H9 (cell line): ENCODE data around the gene LMBR1. TPM values are rescaled to one million over a fixed set of nuclear protein-coding genes. Genes with fewer than 3 reads are reported as not detected.

ENCODE experiments used
- DNase-seq: peaks from one replicate; pipeline ENCODE4 v3.0.0-alpha.2; 2017
- H2AFZ ChIP-seq: one replicate; pipeline ENCODE4 v1.6.1; 2013; ENCODE audit warnings: mild to moderate bottlenecking, low read length, control low read depth, moderate library complexity
- H2AK5ac ChIP-seq: 2 replicates; pipeline ENCODE4 v1.6.1; 2013; ENCODE audit warnings: low read length, control low read depth, mixed read lengths; ENCODE audit not compliant: insufficient read length
- H2BK120ac ChIP-seq: one replicate; pipeline ENCODE4 v1.6.1; 2013; ENCODE audit warnings: low read depth, mild to moderate bottlenecking, low read length, control low read depth, inconsistent platforms; ENCODE audit not compliant: poor library complexity, severe bottlenecking
- H2BK12ac ChIP-seq: 2 replicates; pipeline ENCODE4 v1.6.1; 2013; ENCODE audit warnings: low read length, control low read depth, mixed read lengths, low read depth; ENCODE audit not compliant: insufficient read length
- H2BK15ac ChIP-seq: 2 replicates; pipeline ENCODE4 v1.6.1; 2013; ENCODE audit warnings: low read depth, low read length, control low read depth
- H2BK20ac ChIP-seq: one replicate; pipeline ENCODE4 v1.6.1; 2013; ENCODE audit warnings: low read depth, mild to moderate bottlenecking, low read length, control low read depth, inconsistent platforms; ENCODE audit not compliant: poor library complexity, severe bottlenecking
- H2BK5ac ChIP-seq: 2 replicates; pipeline ENCODE4 v1.6.1; 2013; ENCODE audit warnings: low read length, control low read depth, mixed read lengths; ENCODE audit not compliant: insufficient read length
- H3K14ac ChIP-seq: 2 replicates; pipeline ENCODE4 v1.6.1; 2013; ENCODE audit warnings: low read length, control low read depth; ENCODE audit not compliant: insufficient read depth
- H3K18ac ChIP-seq: 2 replicates; pipeline ENCODE4 v1.6.1; 2013; ENCODE audit warnings: low read depth, mild to moderate bottlenecking, mixed read lengths, low read length, control low read depth; ENCODE audit not compliant: insufficient read length
- H3K23ac ChIP-seq: 2 replicates; pipeline ENCODE4 v1.6.1; 2013; ENCODE audit warnings: low read length, control low read depth, mixed read lengths, low read depth; ENCODE audit not compliant: insufficient read length
- H3K23me2 ChIP-seq: 2 replicates; pipeline ENCODE4 v1.6.1; 2013; ENCODE audit warnings: low read depth, mild to moderate bottlenecking, mixed read lengths, low read length, control low read depth; ENCODE audit not compliant: insufficient read length, poor library complexity, severe bottlenecking
- H3K27ac ChIP-seq: 2 replicates; pipeline ENCODE4 v1.5.1; 2013; ENCODE audit warnings: low read length, control low read depth, mixed read lengths, low read depth; ENCODE audit not compliant: insufficient read length
- H3K27me3 ChIP-seq: 2 replicates; pipeline ENCODE4 v1.6.1; 2013; ENCODE audit warnings: low read length, control low read depth, inconsistent platforms; ENCODE audit not compliant: insufficient read depth
- H3K4ac ChIP-seq: 2 replicates; pipeline ENCODE4 v1.6.1; 2013; ENCODE audit warnings: low read depth, mild to moderate bottlenecking, control low read depth, inconsistent platforms, low read length, moderate library complexity
- H3K4me1 ChIP-seq: 2 replicates; pipeline ENCODE4 v1.6.1; 2013; ENCODE audit warnings: low read length, control low read depth, inconsistent platforms; ENCODE audit not compliant: insufficient read depth
- H3K4me2 ChIP-seq: 2 replicates; pipeline ENCODE4 v1.6.1; 2013; ENCODE audit warnings: low read length, control low read depth, mixed read lengths; ENCODE audit not compliant: insufficient read length, insufficient read depth
- H3K56ac ChIP-seq: 2 replicates; pipeline ENCODE4 v1.6.1; 2013; ENCODE audit warnings: low read depth, mild to moderate bottlenecking, mixed read lengths, low read length, control low read depth; ENCODE audit not compliant: insufficient read length
- H3K79me1 ChIP-seq: 2 replicates; pipeline ENCODE4 v1.6.1; 2013; ENCODE audit warnings: low read depth, mild to moderate bottlenecking, moderate library complexity, low read length, control low read depth, inconsistent platforms; ENCODE audit not compliant: insufficient read depth, poor library complexity, severe bottlenecking
- H3K79me2 ChIP-seq: 2 replicates; pipeline ENCODE4 v1.6.1; 2013; ENCODE audit warnings: low read length, control low read depth, inconsistent platforms; ENCODE audit not compliant: insufficient read depth
- H3K9ac ChIP-seq: 2 replicates; pipeline ENCODE4 v1.6.1; 2013; ENCODE audit warnings: low read length, control low read depth, mixed read lengths; ENCODE audit not compliant: insufficient read length; ENCODE audit errors: extremely low read depth
- H3K9me3 ChIP-seq: one replicate; pipeline ENCODE4 v1.6.1; 2013; ENCODE audit warnings: low read depth, low read length, inconsistent platforms; ENCODE audit not compliant: control insufficient read depth
- H3T11ph ChIP-seq: one replicate; pipeline ENCODE4 v1.6.1; 2013; ENCODE audit warnings: mild to moderate bottlenecking, low read length, control low read depth, inconsistent platforms
- H4K20me1 ChIP-seq: one replicate; pipeline ENCODE4 v1.6.1; 2013; ENCODE audit not compliant: control insufficient read depth, insufficient read length, insufficient read depth
- H4K5ac ChIP-seq: 2 replicates; pipeline ENCODE4 v1.6.1; 2013; ENCODE audit warnings: low read depth, mild to moderate bottlenecking, mixed read lengths, low read length, control low read depth; ENCODE audit not compliant: insufficient read length
- H4K8ac ChIP-seq: replicated peaks from 2 replicates; pipeline ENCODE4 v1.6.1; 2013; ENCODE audit warnings: low read length, control low read depth, mixed read lengths, low read depth; ENCODE audit not compliant: insufficient read length
- H4K91ac ChIP-seq: 2 replicates; pipeline ENCODE4 v1.6.1; 2013; ENCODE audit warnings: low read depth, mild to moderate bottlenecking, moderate library complexity, mixed read lengths, low read length, control low read depth; ENCODE audit not compliant: insufficient read length
- H3K27ac Mint-ChIP-seq, 3 experiments: 2 replicates in 2 of 3; 3 replicates in 1 of 3; pipeline ENCODE4 v1.8.0; 2020 to 2021; ENCODE audit warnings: mixed read lengths in 3 of 3, mild to moderate bottlenecking in 1 of 3, moderate library complexity in 1 of 3
- H3K27me3 Mint-ChIP-seq: 2 replicates; pipeline ENCODE4 v1.8.0; 2021; ENCODE audit warnings: low read depth, mild to moderate bottlenecking, moderate library complexity, mixed read lengths
- H3K36me3 Mint-ChIP-seq, 3 experiments: 2 replicates in 2 of 3; 3 replicates in 1 of 3; pipeline ENCODE4 v1.8.0; 2020 to 2021; ENCODE audit warnings: low read depth in 3 of 3, mixed read lengths in 3 of 3; ENCODE audit not compliant: insufficient read depth in 1 of 3
- H3K4me1 Mint-ChIP-seq, 2 experiments: 2 replicates each; pipeline ENCODE4 v1.8.0; 2020; ENCODE audit warnings: mixed read lengths in 2 of 2
- H3K4me3 Mint-ChIP-seq, 2 experiments: 2 replicates in 1 of 2; 3 replicates in 1 of 2; pipeline ENCODE4 v1.8.0; 2020 to 2021; ENCODE audit warnings: mild to moderate bottlenecking in 2 of 2, mixed read lengths in 2 of 2, moderate library complexity in 1 of 2
- H3K9me3 Mint-ChIP-seq, 2 experiments: 2 replicates in 1 of 2; 3 replicates in 1 of 2; pipeline ENCODE4 v1.8.0; 2020; ENCODE audit warnings: mild to moderate bottlenecking in 2 of 2, mixed read lengths in 2 of 2, moderate library complexity in 1 of 2
- WGBS: extraction: QIAGEN DNeasy Blood & Tissue Kit; methylation state at CpG from one replicate; pipeline ENCODE4 v1.1.7; 2013; ENCODE audit warnings: missing lambda C conversion rate, low lambda C conversion rate, mixed read lengths; ENCODE audit not compliant: insufficient read length; ENCODE audit errors: extremely low coverage; 5-methylcytosine and 5-hydroxymethylcytosine counted together
- total RNA-seq: library from RNA; stranded (reverse); gene quantifications from 2 replicates; pipeline ENCODE4 v1.2.1, GENCODE V29; 2021
- TF ChIP-seq, protein P1 (sequence below): fragments of 200-600 bp; sonication (generic); conservative IDR thresholded peaks from 3 replicates; pipeline ENCODE4 v1.8.0; 2021; ENCODE audit warnings: antibody characterized with exemption, mild to moderate bottlenecking

The LMBR1 gene
- total RNA-seq, 1 experiment from 2014 or later = 62.3 TPM

DNA sequence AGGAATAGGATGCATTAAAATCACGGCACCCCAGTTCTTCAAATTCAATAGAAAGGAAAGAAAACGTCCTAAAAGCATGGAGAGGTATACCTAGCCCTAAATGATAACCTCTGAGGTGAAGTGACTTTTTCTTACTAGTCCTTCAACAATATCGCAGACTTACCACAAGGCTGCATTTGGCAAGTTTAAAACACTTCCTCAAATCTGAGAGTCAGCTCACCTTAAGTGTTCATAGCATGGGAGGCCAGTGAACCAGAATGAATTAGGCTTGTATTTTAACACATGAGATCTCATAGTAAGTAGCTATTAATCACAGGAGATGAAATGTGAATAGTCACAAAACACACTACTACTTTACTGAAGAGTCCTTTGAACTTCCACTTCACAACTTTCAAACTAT, 128.2 kb downstream of the LMBR1 start:
- H3K4me3 Mint-ChIP-seq = no peak overlapping the region
- no peak overlapping the region for H3K18ac ChIP-seq
- H4K20me1 ChIP-seq = no peaks in the 10 kb centered on the region
- peaks cover 19 to 23% (median 20%) of the 10 kb centered on the region in 3 experiments; a peak in 6 of 7 replicates for H3K36me3 Mint-ChIP-seq
- H2AK5ac ChIP-seq = no peak overlapping the region
- no peaks in the 10 kb centered on the region for H3K27me3 Mint-ChIP-seq
- H3K27ac Mint-ChIP-seq = no peak overlapping the region
- no peak overlapping the region for H2AFZ ChIP-seq
- no CpG with 5 or more reads among the region's 3 CpGs for WGBS
- H2BK12ac ChIP-seq = no peak overlapping the region
- H3K27ac ChIP-seq = no peak overlapping the region
- no peak overlapping the region for H3K23ac ChIP-seq
- H3K79me2 ChIP-seq = no peaks in the 10 kb centered on the region; the same call in 1 of the 2 replicates
- H4K8ac ChIP-seq = no peak overlapping the region
- H2BK20ac ChIP-seq = no peak overlapping the region
- DNase-seq = no peak
- H3K27me3 ChIP-seq = no peaks in the 10 kb centered on the region
- H3K14ac ChIP-seq = no peak overlapping the region
- H3K79me1 ChIP-seq = no peaks in the 10 kb centered on the region
- H3K4ac ChIP-seq = no peak overlapping the region
- H3K4me1 ChIP-seq = no peaks in the 10 kb centered on the region
- H3K4me1 Mint-ChIP-seq = peaks cover 9 to 10% of the 10 kb centered on the region in 2 experiments
- H3K4me2 ChIP-seq = no peak overlapping the region
- H3K23me2 ChIP-seq = no peaks in the 10 kb centered on the region
- H2BK15ac ChIP-seq = no peak overlapping the region
- no peaks in the 10 kb centered on the region for H3K9me3 ChIP-seq
- no peak overlapping the region for H3K56ac ChIP-seq
- TF ChIP-seq, protein P1, sequence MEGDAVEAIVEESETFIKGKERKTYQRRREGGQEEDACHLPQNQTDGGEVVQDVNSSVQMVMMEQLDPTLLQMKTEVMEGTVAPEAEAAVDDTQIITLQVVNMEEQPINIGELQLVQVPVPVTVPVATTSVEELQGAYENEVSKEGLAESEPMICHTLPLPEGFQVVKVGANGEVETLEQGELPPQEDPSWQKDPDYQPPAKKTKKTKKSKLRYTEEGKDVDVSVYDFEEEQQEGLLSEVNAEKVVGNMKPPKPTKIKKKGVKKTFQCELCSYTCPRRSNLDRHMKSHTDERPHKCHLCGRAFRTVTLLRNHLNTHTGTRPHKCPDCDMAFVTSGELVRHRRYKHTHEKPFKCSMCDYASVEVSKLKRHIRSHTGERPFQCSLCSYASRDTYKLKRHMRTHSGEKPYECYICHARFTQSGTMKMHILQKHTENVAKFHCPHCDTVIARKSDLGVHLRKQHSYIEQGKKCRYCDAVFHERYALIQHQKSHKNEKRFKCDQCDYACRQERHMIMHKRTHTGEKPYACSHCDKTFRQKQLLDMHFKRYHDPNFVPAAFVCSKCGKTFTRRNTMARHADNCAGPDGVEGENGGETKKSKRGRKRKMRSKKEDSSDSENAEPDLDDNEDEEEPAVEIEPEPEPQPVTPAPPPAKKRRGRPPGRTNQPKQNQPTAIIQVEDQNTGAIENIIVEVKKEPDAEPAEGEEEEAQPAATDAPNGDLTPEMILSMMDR = no peak
- no peak overlapping the region for H3K9ac ChIP-seq
- no peak overlapping the region for H2BK120ac ChIP-seq
- H2BK5ac ChIP-seq = no peak overlapping the region
- no peak overlapping the region for H4K91ac ChIP-seq
- no peak overlapping the region for H3T11ph ChIP-seq
- peaks cover 2% of the 10 kb centered on the region in 2 experiments; a peak in 2 of 5 replicates for H3K9me3 Mint-ChIP-seq
- H4K5ac ChIP-seq = no peak overlapping the region
